Measurements from ENCODE around the gene SRA1.
"Not testable (repeated sequence)": the region's sequence is repeated elsewhere in the genome, so short reads cannot be mapped to it uniquely, and the experiment has no call there.

SRA1 gene

GRCh38 chr5:140600096-140600495 is 42.8 kb upstream of the SRA1 start:
- DNase-seq (ENCODE audit: extremely low read depth, insufficient read length): no peak
- H3K36me3 ChIP-seq (ENCODE audit: control insufficient read depth, insufficient read depth, low read length): no peaks in the 10 kb centered on the region
- TF ChIP-seq, protein P1, sequence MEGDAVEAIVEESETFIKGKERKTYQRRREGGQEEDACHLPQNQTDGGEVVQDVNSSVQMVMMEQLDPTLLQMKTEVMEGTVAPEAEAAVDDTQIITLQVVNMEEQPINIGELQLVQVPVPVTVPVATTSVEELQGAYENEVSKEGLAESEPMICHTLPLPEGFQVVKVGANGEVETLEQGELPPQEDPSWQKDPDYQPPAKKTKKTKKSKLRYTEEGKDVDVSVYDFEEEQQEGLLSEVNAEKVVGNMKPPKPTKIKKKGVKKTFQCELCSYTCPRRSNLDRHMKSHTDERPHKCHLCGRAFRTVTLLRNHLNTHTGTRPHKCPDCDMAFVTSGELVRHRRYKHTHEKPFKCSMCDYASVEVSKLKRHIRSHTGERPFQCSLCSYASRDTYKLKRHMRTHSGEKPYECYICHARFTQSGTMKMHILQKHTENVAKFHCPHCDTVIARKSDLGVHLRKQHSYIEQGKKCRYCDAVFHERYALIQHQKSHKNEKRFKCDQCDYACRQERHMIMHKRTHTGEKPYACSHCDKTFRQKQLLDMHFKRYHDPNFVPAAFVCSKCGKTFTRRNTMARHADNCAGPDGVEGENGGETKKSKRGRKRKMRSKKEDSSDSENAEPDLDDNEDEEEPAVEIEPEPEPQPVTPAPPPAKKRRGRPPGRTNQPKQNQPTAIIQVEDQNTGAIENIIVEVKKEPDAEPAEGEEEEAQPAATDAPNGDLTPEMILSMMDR (IDR thresholded peaks at IDR 0.05; ENCODE audit: insufficient read depth, low read length, poor library complexity, severe bottlenecking): no peak
- no peak overlapping the region for H3K4me3 ChIP-seq (replicated peaks; ENCODE audit: low read depth, low read length)
- no peaks in the 10 kb centered on the region for H3K27me3 ChIP-seq (replicated peaks; ENCODE audit: control insufficient read depth, insufficient read depth, low read length)

- Histone ChIP-seq H3K27me3 (replicated peaks; ENCODE audit: control insufficient read depth, insufficient read depth, low read length) (no peaks in the 10 kb centered on the region), H3K36me3 (ENCODE audit: control insufficient read depth, insufficient read depth, low read length) (no peaks in the 10 kb centered on the region), H3K4me3 (replicated peaks; ENCODE audit: low read depth, low read length) (no peak overlapping the region)
- no peak for DNase-seq (ENCODE audit: extremely low read depth, insufficient read length)
- TF ChIP-seq, protein P1 (IDR thresholded peaks at IDR 0.05; ENCODE audit: insufficient read depth, low read length, poor library complexity, severe bottlenecking): no peak
Observed at GRCh38 chr5:140598836-140599235, 41.6 kb upstream of the SRA1 start.

- TF ChIP-seq, protein P1 (IDR thresholded peaks at IDR 0.05; ENCODE audit: insufficient read depth, low read length, poor library complexity, severe bottlenecking): no peak
- Histone ChIP-seq H3K4me3 (replicated peaks; ENCODE audit: low read depth, low read length) (no peak overlapping the region), H3K36me3 (ENCODE audit: control insufficient read depth, insufficient read depth, low read length) (no peaks in the 10 kb centered on the region), H3K27me3 (replicated peaks; ENCODE audit: control insufficient read depth, insufficient read depth, low read length) (no peaks in the 10 kb centered on the region)
- no peak for DNase-seq (ENCODE audit: extremely low read depth, insufficient read length)
Observed at GRCh38 chr5:140596321-140596741, 39.1 kb upstream of the SRA1 start.

GRCh38 chr5:140595538-140596300 is 38.4 kb upstream of the SRA1 start:
- Histone ChIP-seq H3K4me3 (replicated peaks; ENCODE audit: low read depth, low read length) (no peak overlapping the region), H3K27me3 (replicated peaks; ENCODE audit: control insufficient read depth, insufficient read depth, low read length) (no peaks in the 10 kb centered on the region), H3K36me3 (ENCODE audit: control insufficient read depth, insufficient read depth, low read length) (no peaks in the 10 kb centered on the region)
- TF ChIP-seq, protein P1 (IDR thresholded peaks at IDR 0.05; ENCODE audit: insufficient read depth, low read length, poor library complexity, severe bottlenecking): no peak
- DNase-seq (ENCODE audit: extremely low read depth, insufficient read length): no peak

- Histone ChIP-seq H3K27me3 (replicated peaks; ENCODE audit: control insufficient read depth, insufficient read depth, low read length) (no peaks in the 10 kb centered on the region), H3K36me3 (ENCODE audit: control insufficient read depth, insufficient read depth, low read length) (no peaks in the 10 kb centered on the region), H3K4me3 (replicated peaks; ENCODE audit: low read depth, low read length) (no peak overlapping the region)
- TF ChIP-seq, protein P1 (IDR thresholded peaks at IDR 0.05; ENCODE audit: insufficient read depth, low read length, poor library complexity, severe bottlenecking): no peak
- DNase-seq (ENCODE audit: extremely low read depth, insufficient read length): no peak
Observed at GRCh38 chr5:140594169-140594568, 36.9 kb upstream of the SRA1 start.

DNA sequence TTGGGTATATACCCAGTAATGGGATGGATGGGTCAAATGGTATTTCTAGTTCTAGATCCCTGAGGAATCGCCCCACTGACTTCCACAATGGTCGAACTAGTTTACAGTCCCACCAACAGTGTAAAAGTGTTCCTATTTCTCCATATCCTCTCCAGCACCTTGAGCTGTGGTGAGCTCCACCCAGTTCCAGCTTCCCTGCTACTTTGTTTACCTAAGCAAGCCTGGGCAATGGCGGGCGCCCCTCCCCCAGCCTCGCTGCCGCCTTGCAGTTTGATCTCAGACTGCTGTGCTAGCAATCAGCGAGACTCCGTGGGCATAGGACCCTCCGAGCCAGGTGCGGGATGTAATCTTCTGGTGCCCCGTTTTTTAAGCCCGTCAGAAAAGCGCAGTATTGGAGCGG is 35.8 kb upstream of the SRA1 start:
- not testable (repeated sequence) for H3K4me3 ChIP-seq (replicated peaks; ENCODE audit: low read depth, low read length); H3K36me3 ChIP-seq (ENCODE audit: control insufficient read depth, insufficient read depth, low read length); DNase-seq (ENCODE audit: extremely low read depth, insufficient read length); H3K27me3 ChIP-seq (replicated peaks; ENCODE audit: control insufficient read depth, insufficient read depth, low read length)

All from GM06990 (cell line).